ENCODE measurements around the gene MTHFR.

DNA sequence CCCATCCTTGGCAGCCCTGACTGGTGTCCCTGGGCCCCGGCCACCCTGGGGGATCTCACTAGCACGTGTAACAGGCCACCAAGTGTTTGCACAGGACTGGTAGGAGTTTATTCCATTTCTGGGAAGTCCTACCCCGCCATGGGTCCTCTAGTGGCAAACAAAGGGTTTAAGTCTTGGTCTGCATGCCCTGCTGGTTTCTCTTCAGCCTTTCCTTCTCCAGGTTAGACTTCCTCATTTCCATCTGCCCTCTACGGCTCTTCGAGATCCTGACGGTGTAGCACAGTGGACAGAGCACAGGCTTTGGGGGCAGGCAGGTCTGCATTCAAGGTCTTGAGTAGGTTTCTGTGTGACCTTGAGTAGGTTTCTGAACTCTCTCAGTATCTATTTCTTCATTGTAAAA, 67.0 kb downstream of the MTHFR start:
- TF ChIP-seq, protein P1, sequence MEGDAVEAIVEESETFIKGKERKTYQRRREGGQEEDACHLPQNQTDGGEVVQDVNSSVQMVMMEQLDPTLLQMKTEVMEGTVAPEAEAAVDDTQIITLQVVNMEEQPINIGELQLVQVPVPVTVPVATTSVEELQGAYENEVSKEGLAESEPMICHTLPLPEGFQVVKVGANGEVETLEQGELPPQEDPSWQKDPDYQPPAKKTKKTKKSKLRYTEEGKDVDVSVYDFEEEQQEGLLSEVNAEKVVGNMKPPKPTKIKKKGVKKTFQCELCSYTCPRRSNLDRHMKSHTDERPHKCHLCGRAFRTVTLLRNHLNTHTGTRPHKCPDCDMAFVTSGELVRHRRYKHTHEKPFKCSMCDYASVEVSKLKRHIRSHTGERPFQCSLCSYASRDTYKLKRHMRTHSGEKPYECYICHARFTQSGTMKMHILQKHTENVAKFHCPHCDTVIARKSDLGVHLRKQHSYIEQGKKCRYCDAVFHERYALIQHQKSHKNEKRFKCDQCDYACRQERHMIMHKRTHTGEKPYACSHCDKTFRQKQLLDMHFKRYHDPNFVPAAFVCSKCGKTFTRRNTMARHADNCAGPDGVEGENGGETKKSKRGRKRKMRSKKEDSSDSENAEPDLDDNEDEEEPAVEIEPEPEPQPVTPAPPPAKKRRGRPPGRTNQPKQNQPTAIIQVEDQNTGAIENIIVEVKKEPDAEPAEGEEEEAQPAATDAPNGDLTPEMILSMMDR (IDR thresholded peaks at IDR 0.05; ENCODE audit: low read length), result no peak; the same call in 1 of the 2 replicates
- no peak for TF ChIP-seq EZH2 (IDR thresholded peaks at IDR 0.05; ENCODE audit: borderline replicate concordance, low read length)
